Left lung (tissue), 10 donors: ENCODE measurements around the gene HLF. TPM values are rescaled to one million over a fixed set of nuclear protein-coding genes. Genes with fewer than 3 reads are reported as not detected.

ENCODE experiments used
- ATAC-seq: fragments of 200-7000 bp; cut with Tn5 transposase; one replicate; pipeline ENCODE4 v1.9.1; 2020; ENCODE audit warnings: moderate library complexity
- DNase-seq, 4 donors: peaks; one replicate each; pipeline ENCODE4 v3.0.0-alpha.2; 2013 to 2020
- H3K27ac ChIP-seq, 2 donors: fragments of 200-600 bp; sonication (generic) in 1 of 2; one replicate each; pipeline versions ENCODE4 v1.5.0 to v1.8.0; 2020 to 2021
- H3K27me3 ChIP-seq, 2 donors: fragments of 200-600 bp; sonication (generic) in 1 of 2; one replicate each; pipeline versions ENCODE4 v1.5.0 to v1.8.0; 2020 to 2021
- H3K36me3 ChIP-seq, 2 donors: fragments of 200-600 bp; sonication (generic) in 1 of 2; one replicate each; pipeline versions ENCODE4 v1.5.0 to v1.8.0; 2020 to 2021
- H3K4me1 ChIP-seq, 2 donors: fragments of 200-600 bp; one replicate each; pipeline ENCODE4 v1.8.0; 2021
- H3K4me3 ChIP-seq, 2 donors: fragments of 200-600 bp; sonication (generic) in 1 of 2; one replicate each; pipeline versions ENCODE4 v1.5.0 to v1.8.0; 2020 to 2021; ENCODE audit warnings: mild to moderate bottlenecking in 1 of 2
- H3K9me3 ChIP-seq, 2 donors: fragments of 200-600 bp; sonication (generic) in 1 of 2; one replicate each; pipeline versions ENCODE4 v1.5.0 to v1.8.0; 2020 to 2021
- CTCF ChIP-seq, 2 donors: fragments of 200-600 bp; sonication (generic) in 1 of 2; IDR thresholded peaks; one replicate each; pipeline versions ENCODE4 v1.5.0 to v1.8.0; 2021; ENCODE audit warnings: antibody characterized with exemption in 2 of 2
- intact Hi-C, 2 donors: fragments of 100-400 bp; cut with DNase I; formaldehyde crosslinking; loops; one replicate each; pipeline versions ENCODE4 v1.11.2 to v1.14.2; 2022
- polyA plus RNA-seq, 6 donors: library from polyadenylated mRNA; unstranded; fragments of 120-200 nt; gene quantifications; one replicate each; pipeline ENCODE4 v1.2.1, GENCODE V29; 2013; ENCODE audit not compliant: insufficient read length in 6 of 6
- total RNA-seq, 2 donors: library from RNA; stranded (reverse); fragmentation: NEBNext Ultra II Directional; extraction: Animal tissue kit (Norgen Biotek cat#: 25700); gene quantifications; one replicate each; pipeline ENCODE4 v1.2.1, GENCODE V29; 2021
- donor health status: DM: no; HTN: yes; CAD: no.
- donor health status: DM: no; HTN: no; CAD: no.

The HLF gene
- total and polyA plus RNA-seq, 8 donors, result 3.0 to 9.9 (median 4.8) TPM

- Histone ChIP-seq H3K4me1 (peaks cover 11 to 26% of the 10 kb centered on the region in 2 donors), H3K27ac (peak overlapping the region; percentile 13 to 25), H3K27me3 (peaks cover 16 to 86% of the 10 kb centered on the region in 2 donors), H3K9me3 (no peaks in the 10 kb centered on the region), H3K36me3 (no peaks in the 10 kb centered on the region), H3K4me3 (peak overlapping the region; percentile 35 to 43)
- DNase-seq (peak in 1 of 4 donors; percentile 82), ATAC-seq (peak; percentile 52)
- TF ChIP-seq CTCF (IDR thresholded peaks at IDR 0.05), result no peak
- intact Hi-C loops, result no loop called here
Measured at GRCh38 chr17:55265311-55266021, 706 bp downstream of the HLF start.

GRCh38 chr17:55266051-55266957, 1.5 kb downstream of the HLF start:
- no peak for TF ChIP-seq CTCF (IDR thresholded peaks at IDR 0.05)
- no peaks in the 10 kb centered on the region for H3K36me3 ChIP-seq
- peaks cover 16 to 91% of the 10 kb centered on the region in 2 donors for H3K27me3 ChIP-seq
- DNase-seq, result no peak
- ATAC-seq, result peak; percentile 31
- H3K4me3 ChIP-seq, result peak overlapping the region; percentile 35 to 43
- H3K4me1 ChIP-seq, result peaks cover 11 to 26% of the 10 kb centered on the region in 2 donors
- H3K27ac ChIP-seq, result peak overlapping the region; percentile 1 to 13
- intact Hi-C loops, result no loop called here
- no peaks in the 10 kb centered on the region for H3K9me3 ChIP-seq

- H3K36me3 ChIP-seq, result no peaks in the 10 kb centered on the region
- H3K27me3 ChIP-seq, result peaks cover 16 to 86% of the 10 kb centered on the region in 2 donors
- H3K27ac ChIP-seq, result peak overlapping the region in 1 of 2 donors; percentile 1
- DNase-seq, result no peak
- intact Hi-C loops, result no loop called here
- ATAC-seq, result no peak
- TF ChIP-seq CTCF (IDR thresholded peaks at IDR 0.05), result no peak
- H3K4me3 ChIP-seq, result peak overlapping the region in 1 of 2 donors; percentile 43
- H3K9me3 ChIP-seq, result no peaks in the 10 kb centered on the region
- H3K4me1 ChIP-seq, result peaks cover 11 to 26% of the 10 kb centered on the region in 2 donors
Measured at GRCh38 chr17:55266958-55267688, 2.4 kb downstream of the HLF start.

- DNase-seq (no peak), ATAC-seq (no peak)
- Histone ChIP-seq H3K4me3 (no peak overlapping the region), H3K27me3 (peaks cover 15 to 80% of the 10 kb centered on the region in 2 donors), H3K27ac (no peak overlapping the region), H3K36me3 (no peaks in the 10 kb centered on the region), H3K4me1 (peaks cover 11 to 26% of the 10 kb centered on the region in 2 donors), H3K9me3 (no peaks in the 10 kb centered on the region)
- intact Hi-C loops, result no loop called here
- no peak for TF ChIP-seq CTCF (IDR thresholded peaks at IDR 0.05)
Measured at GRCh38 chr17:55267777-55268648, 3.3 kb downstream of the HLF start.
